HEK293T (cell line): ENCODE results near the gene HACD2.

Source experiments
- BHLHE40 ChIP-seq: fragments of 450-650 bp; IDR thresholded peaks from 2 replicates; pipeline ENCODE4 v1.6.1; 2016; ENCODE audit warnings: mild to moderate bottlenecking, moderate library complexity, borderline replicate concordance
- ELF4 ChIP-seq: fragments of 450-650 bp; IDR thresholded peaks from 2 replicates; pipeline ENCODE4 v1.6.1; 2017; ENCODE audit warnings: antibody characterized with exemption
- FOXA1 ChIP-seq: fragments of 450-650 bp; IDR thresholded peaks from 2 replicates; pipeline ENCODE4 v1.6.1; 2016; ENCODE audit warnings: mild to moderate bottlenecking
- FOXM1 ChIP-seq: fragments of 450-650 bp; IDR thresholded peaks from 2 replicates; pipeline ENCODE4 v1.6.1; 2017; ENCODE audit warnings: mild to moderate bottlenecking, borderline replicate concordance
- HDGF ChIP-seq: fragments of 450-650 bp; IDR thresholded peaks from 2 replicates; pipeline ENCODE4 v1.6.1; 2017; ENCODE audit warnings: antibody characterized with exemption, borderline replicate concordance
- L3MBTL2 ChIP-seq: fragments of 450-650 bp; conservative IDR thresholded peaks from 2 replicates; pipeline ENCODE4 v1.6.1; 2016; ENCODE audit warnings: mild to moderate bottlenecking
- LEF1 ChIP-seq: fragments of 450-650 bp; IDR thresholded peaks from 2 replicates; pipeline ENCODE4 v1.6.1; 2017; ENCODE audit warnings: mild to moderate bottlenecking, borderline replicate concordance
- NFRKB ChIP-seq: fragments of 450-650 bp; IDR thresholded peaks from 2 replicates; pipeline ENCODE4 v1.6.1; 2016; ENCODE audit warnings: mild to moderate bottlenecking, moderate library complexity
- SP1 ChIP-seq: fragments of 450-650 bp; IDR thresholded peaks from 2 replicates; pipeline ENCODE4 v1.6.1; 2017
- SUZ12 ChIP-seq: fragments of 450-650 bp; IDR thresholded peaks from 2 replicates; pipeline ENCODE4 v1.6.1; 2016; ENCODE audit warnings: mild to moderate bottlenecking
- TARDBP ChIP-seq: fragments of 450-650 bp; IDR thresholded peaks from 2 replicates; pipeline ENCODE4 v1.6.1; 2016
- ZNF384 ChIP-seq: fragments of 450-650 bp; IDR thresholded peaks from 2 replicates; pipeline ENCODE4 v1.6.1; 2016

- TF ChIP-seq SP1 (no peak), FOXM1 (no peak), FOXA1 (no peak), TARDBP (no peak), SUZ12 (no peak), ZNF384 (no peak), NFRKB (no peak), LEF1 (no peak), BHLHE40 (no peak), L3MBTL2 (no peak), HDGF (no peak), ELF4 (no peak)
Observed at GRCh38 chr3:123526474-123526873, 58.4 kb downstream of the HACD2 start.
